Esophagus (tissue), 2 donors: ENCODE results near the gene MYOF. TPM values are rescaled to one million over a fixed set of nuclear protein-coding genes. Genes with fewer than 3 reads are reported as not detected.
"Not testable (repeated sequence)": the region's sequence is repeated elsewhere in the genome, so short reads cannot be mapped to it uniquely, and the experiment has no call there.

Experiments used
- H3K27ac ChIP-seq, 2 donors: one replicate each; pipeline ENCODE4 v1.5.1; 2013; ENCODE audit warnings: low read depth in 2 of 2, mild to moderate bottlenecking in 2 of 2, inconsistent platforms in 1 of 2, low read length in 1 of 2, moderate library complexity in 1 of 2
- H3K27me3 ChIP-seq, 2 donors: one replicate each; pipeline ENCODE4 v1.6.1; 2013; ENCODE audit warnings: low read length in 2 of 2, control low read depth in 1 of 2, mild to moderate bottlenecking in 1 of 2; ENCODE audit not compliant: insufficient read depth in 2 of 2, control insufficient read depth in 1 of 2
- H3K36me3 ChIP-seq, 2 donors: one replicate each; pipeline ENCODE4 v1.6.1; 2013; ENCODE audit warnings: low read length in 1 of 2; ENCODE audit not compliant: control insufficient read depth in 2 of 2, insufficient read depth in 2 of 2
- H3K4me1 ChIP-seq, 2 donors: one replicate each; pipeline ENCODE4 v1.6.1; 2013; ENCODE audit warnings: low read length in 1 of 2; ENCODE audit not compliant: control insufficient read depth in 2 of 2, insufficient read depth in 2 of 2
- H3K4me3 ChIP-seq, 2 donors: one replicate each; pipeline ENCODE4 v1.5.1; 2013; ENCODE audit warnings: low read length in 2 of 2, mild to moderate bottlenecking in 2 of 2, low read depth in 1 of 2, moderate library complexity in 1 of 2
- H3K9me3 ChIP-seq, 2 donors: one replicate each; pipeline ENCODE4 v1.6.1; 2013; ENCODE audit warnings: mild to moderate bottlenecking in 2 of 2, low read depth in 1 of 2, low read length in 1 of 2, moderate library complexity in 1 of 2; ENCODE audit not compliant: control insufficient read depth in 2 of 2, insufficient read depth in 1 of 2
- WGBS, 2 donors: extraction: QIAGEN DNeasy Blood & Tissue Kit; methylation state at CpG; one replicate each; pipeline ENCODE4 v1.1.7; 2013; 5-methylcytosine and 5-hydroxymethylcytosine counted together
- polyA plus RNA-seq, 2 donors: library from polyadenylated mRNA; stranded (reverse); fragments of 200-250 nt; gene quantifications; one replicate each; pipeline ENCODE4 v1.2.3, GENCODE V29; 2013
- donor health status: healthy with polysubstance abuse.
- donor health status: Bipolar disorder and iron deficiency.

MYOF gene
- polyA plus RNA-seq, 2 donors: 30.2 to 32.1 TPM

- Histone ChIP-seq H3K27me3 (no peaks in the 10 kb centered on the region), H3K4me3 (no peak overlapping the region), H3K4me1 (peaks cover 0 to 5% of the 10 kb centered on the region in 2 donors), H3K36me3 (peaks cover 0 to 3% of the 10 kb centered on the region in 2 donors), H3K9me3 (no peaks in the 10 kb centered on the region), H3K27ac (no peak overlapping the region)
- WGBS, 2 donors: 42 to 73% methylated on average over 3 of the region's 3 CpGs
Measured at GRCh38 chr10:93447970-93448369, 34.2 kb downstream of the MYOF start.

DNA sequence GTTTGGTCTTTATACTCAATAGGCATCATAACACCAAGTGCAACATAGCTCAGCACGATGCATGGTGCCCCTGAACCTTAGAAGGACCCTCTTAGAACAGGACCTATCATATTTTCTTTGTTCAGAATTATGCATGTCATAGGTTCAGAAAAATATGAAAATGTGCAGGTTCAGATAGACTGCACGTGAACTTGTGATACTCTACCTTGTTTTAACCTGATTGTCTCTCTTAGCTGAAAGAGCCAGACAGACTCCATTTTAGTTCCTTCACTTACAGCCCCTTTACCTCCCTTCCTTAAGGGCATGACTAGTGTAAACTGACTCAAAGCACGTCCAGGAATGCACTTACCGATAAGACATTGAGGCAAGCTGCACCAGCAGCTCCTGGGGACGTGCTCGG is 35.1 kb downstream of the MYOF start:
- Histone ChIP-seq H3K36me3 (peaks cover 0 to 3% of the 10 kb centered on the region in 2 donors), H3K27ac (peak overlapping the region; percentile 57 to 91), H3K9me3 (no peaks in the 10 kb centered on the region), H3K27me3 (no peaks in the 10 kb centered on the region), H3K4me3 (no peak overlapping the region), H3K4me1 (peaks cover 0 to 5% of the 10 kb centered on the region in 2 donors)
- WGBS, 2 donors: 64 to 68% methylated on average over 6 of the region's 6 CpGs

GRCh38 chr10:93445978-93446720 is 36.0 kb downstream of the MYOF start:
- H3K27me3 ChIP-seq: no peaks in the 10 kb centered on the region
- H3K27ac ChIP-seq: peak overlapping the region; percentile 86 to 91
- 42 to 46% methylated on average over 7 of the region's 7 CpGs for WGBS, 2 donors
- no peaks in the 10 kb centered on the region for H3K9me3 ChIP-seq
- no peak overlapping the region for H3K4me3 ChIP-seq
- H3K36me3 ChIP-seq: no peaks in the 10 kb centered on the region
- peaks cover 0 to 5% of the 10 kb centered on the region in 2 donors for H3K4me1 ChIP-seq

DNA sequence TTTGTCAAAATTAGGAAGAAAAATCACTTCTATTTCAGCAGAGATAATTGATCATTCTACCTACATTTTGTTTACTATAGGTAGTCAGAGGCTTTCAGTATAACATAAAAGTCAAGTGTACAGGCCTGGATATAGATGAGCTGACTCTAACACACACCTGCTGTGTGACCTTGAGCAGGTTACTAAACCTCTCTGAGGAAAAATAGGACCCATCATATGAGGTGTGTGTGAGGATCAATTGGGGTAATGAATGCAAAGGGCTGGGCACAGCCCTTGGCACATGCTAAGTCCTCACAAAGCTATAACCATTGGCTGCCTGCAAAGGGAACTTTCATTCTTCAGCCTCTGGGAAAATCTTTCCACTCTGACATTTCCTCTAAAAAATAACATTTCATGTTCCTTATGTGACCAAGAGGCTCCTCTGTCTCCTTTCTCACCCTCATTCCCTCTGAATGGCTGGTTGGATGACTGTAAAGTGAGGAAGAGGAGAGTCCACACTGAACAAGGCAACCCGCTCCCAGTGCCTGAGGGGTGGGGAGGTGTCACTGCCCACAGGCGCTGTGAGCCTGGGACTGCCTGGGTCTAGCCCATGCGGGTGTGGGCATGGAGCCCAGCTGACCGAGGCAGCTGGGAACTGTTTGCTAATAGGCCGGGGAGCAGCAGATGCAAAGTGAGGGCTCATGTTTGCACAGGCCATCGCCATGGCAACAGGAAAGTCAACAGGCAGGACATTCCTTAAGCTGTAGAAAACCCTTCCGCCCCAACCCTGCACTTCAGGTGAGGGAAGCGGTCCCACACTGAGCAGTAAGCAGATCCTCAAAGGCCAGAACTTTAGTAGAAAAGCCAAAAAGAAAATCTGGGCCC is 36.8 kb downstream of the MYOF start:
- no peaks in the 10 kb centered on the region for H3K27me3 ChIP-seq
- peak overlapping the region; percentile 86 to 88 for H3K27ac ChIP-seq
- no peak overlapping the region for H3K4me3 ChIP-seq
- no peaks in the 10 kb centered on the region for H3K9me3 ChIP-seq
- no peaks in the 10 kb centered on the region for H3K36me3 ChIP-seq
- H3K4me1 ChIP-seq: peaks cover 0 to 5% of the 10 kb centered on the region in 2 donors
- 17 to 18% methylated on average over 8 of the region's 8 CpGs for WGBS, 2 donors

DNA sequence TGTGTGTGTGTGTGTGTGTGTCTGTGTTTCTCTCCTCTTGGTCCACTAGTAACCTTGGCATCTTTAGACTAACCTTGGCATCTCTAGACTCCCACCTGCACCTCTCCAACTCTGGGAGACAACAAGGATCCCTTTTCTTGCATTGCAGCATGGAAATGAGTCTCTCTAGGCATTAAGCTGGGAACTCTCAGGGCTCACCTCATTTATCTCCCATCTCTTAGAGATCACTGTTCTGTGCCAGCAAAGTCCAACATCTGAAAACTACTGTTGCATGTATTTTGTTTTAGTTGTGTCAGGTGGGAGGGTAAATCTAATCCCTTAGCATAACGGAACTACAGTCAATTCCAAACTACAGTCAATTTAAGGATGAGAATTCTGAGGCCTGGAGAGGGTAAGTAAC is 38.7 kb downstream of the MYOF start:
- Histone ChIP-seq H3K9me3 (no peaks in the 10 kb centered on the region), H3K4me3 (no peak overlapping the region), H3K4me1 (peaks cover 0 to 13% of the 10 kb centered on the region in 2 donors), H3K36me3 (no peaks in the 10 kb centered on the region), H3K27ac (peak overlapping the region; percentile 4 to 54), H3K27me3 (no peaks in the 10 kb centered on the region)
- WGBS, 2 donors: 47 to 50% methylated on average over 1 of the region's 1 CpG

GRCh38 chr10:93442721-93443120 is 39.4 kb downstream of the MYOF start:
- H3K27me3 ChIP-seq, H3K36me3 ChIP-seq, H3K4me3 ChIP-seq, H3K9me3 ChIP-seq: not testable (repeated sequence)
- 77 to 91% methylated on average over 10 of the region's 10 CpGs for WGBS, 2 donors
- Histone ChIP-seq H3K27ac (peak overlapping the region; percentile 24 to 54), H3K4me1 (peaks cover under 1 to 21% of the 10 kb centered on the region in 2 donors)

DNA sequence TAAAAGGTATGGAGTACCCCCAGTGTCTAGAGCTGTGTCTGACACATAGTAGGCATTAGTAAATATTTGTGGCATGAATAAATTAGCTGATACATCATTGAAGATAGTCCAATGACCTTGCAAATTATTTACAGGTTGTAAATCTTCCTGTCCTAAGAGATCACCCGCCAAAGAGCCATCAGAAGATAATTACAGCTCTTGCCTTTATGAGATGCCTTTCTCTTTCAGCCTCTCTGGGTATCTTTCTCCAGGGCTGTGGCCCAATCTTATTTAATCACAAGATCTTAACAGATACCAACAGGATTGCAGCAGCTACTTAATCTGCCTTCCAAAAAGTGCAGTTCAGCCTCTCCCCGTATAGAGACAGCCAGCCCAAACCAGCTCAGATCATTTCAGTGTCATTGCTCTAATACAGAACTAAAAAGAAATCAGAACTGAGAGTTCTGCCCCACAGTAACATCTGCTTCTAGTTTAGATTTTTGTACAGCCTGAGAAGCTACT is 41.5 kb downstream of the MYOF start:
- H3K4me1 ChIP-seq: peaks cover 3 to 22% of the 10 kb centered on the region in 2 donors
- no peaks in the 10 kb centered on the region for H3K36me3 ChIP-seq
- H3K4me3 ChIP-seq: no peak overlapping the region
- 42 to 44% methylated on average over 2 of the region's 2 CpGs for WGBS, 2 donors
- peak overlapping the region; percentile 74 to 83 for H3K27ac ChIP-seq
- H3K27me3 ChIP-seq: no peaks in the 10 kb centered on the region
- no peaks in the 10 kb centered on the region for H3K9me3 ChIP-seq

GRCh38 chr10:93438613-93439253 is 43.4 kb downstream of the MYOF start:
- H3K4me3 ChIP-seq: peak overlapping the region in 1 of 2 donors; percentile 27
- 36 to 40% methylated on average over 16 of the region's 16 CpGs for WGBS, 2 donors
- H3K4me1 ChIP-seq: peaks cover 3 to 20% of the 10 kb centered on the region in 2 donors

DNA sequence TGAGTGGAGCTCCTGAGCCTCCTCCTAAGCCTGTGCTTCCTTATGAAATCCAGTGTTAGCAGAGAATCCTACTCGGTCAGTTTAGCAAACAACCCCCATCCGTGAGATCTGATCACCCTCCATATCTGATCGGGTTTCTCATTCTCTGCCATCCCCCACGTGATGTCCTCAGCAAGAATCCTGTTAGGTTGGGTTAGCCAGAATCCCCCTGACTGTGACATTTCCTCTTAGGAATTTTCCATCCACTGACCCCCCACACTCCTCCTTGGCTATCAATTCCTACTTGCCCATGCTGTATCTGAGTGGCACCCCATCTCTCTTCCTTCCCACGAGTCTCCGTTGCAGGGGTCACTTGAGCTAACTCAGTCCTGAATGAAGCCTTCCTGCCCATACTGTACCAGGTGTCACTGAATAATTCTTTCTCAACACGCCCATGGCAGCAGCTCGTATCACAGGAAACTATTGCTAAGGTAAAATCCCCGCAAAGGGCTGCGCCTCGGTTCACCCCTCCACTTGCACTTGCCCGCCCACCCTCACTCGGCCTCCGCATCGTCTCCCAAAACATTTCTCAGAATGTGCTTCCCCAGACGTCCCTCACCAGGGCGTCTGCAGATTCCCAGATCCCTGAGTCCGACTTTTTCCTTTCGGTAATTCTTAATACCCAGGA is 44.1 kb downstream of the MYOF start:
- peaks cover 3 to 20% of the 10 kb centered on the region in 2 donors for H3K4me1 ChIP-seq
- peak overlapping the region; percentile 2 to 27 for H3K4me3 ChIP-seq
- no peaks in the 10 kb centered on the region for H3K9me3 ChIP-seq
- H3K27ac ChIP-seq: peak overlapping the region; percentile 96 to 100
- 38 to 51% methylated on average over 19 of the region's 19 CpGs for WGBS, 2 donors
- H3K36me3 ChIP-seq: no peaks in the 10 kb centered on the region
- H3K27me3 ChIP-seq: no peaks in the 10 kb centered on the region

More at GRCh38 chr10:93438613-93439253, 43.4 kb downstream of the MYOF start:
- Histone ChIP-seq H3K27ac (peak overlapping the region; percentile 96 to 100), H3K36me3 (no peaks in the 10 kb centered on the region), H3K27me3 (no peaks in the 10 kb centered on the region), H3K9me3 (no peaks in the 10 kb centered on the region)
